Suppressor macrophage (primary cell): ENCODE results near the gene AJM1.

Source experiments
- DNase-seq, 4 experiments: peaks; one replicate each; pipeline ENCODE4 v3.0.0-alpha.2; 2020 to 2022

The AJM1 gene

GRCh38 chr9:136808075-136808805 lies 34.0 kb upstream of the AJM1 start:
- no peak for DNase-seq

- DNase-seq: peak; percentile 25 to 43 (median 33)
Measured at GRCh38 chr9:136808806-136809158, 33.5 kb upstream of the AJM1 start.

GRCh38 chr9:136814725-136815421 lies 27.4 kb upstream of the AJM1 start:
- DNase-seq: no peak

GRCh38 chr9:136815422-136815782 lies 26.9 kb upstream of the AJM1 start:
- no peak for DNase-seq

GRCh38 chr9:136820971-136821825 lies 21.1 kb upstream of the AJM1 start:
- peak; percentile 14 to 53 (median 50) for DNase-seq

- no peak for DNase-seq
Measured at GRCh38 chr9:136821826-136822544, 20.3 kb upstream of the AJM1 start.

GRCh38 chr9:136823136-136824046 lies 18.9 kb upstream of the AJM1 start:
- DNase-seq: no peak

- DNase-seq: no peak
Measured at GRCh38 chr9:136824496-136825225, 17.6 kb upstream of the AJM1 start.

GRCh38 chr9:136825295-136826187 lies 16.7 kb upstream of the AJM1 start:
- DNase-seq: no peak

GRCh38 chr9:136826188-136826541 lies 16.1 kb upstream of the AJM1 start:
- DNase-seq: no peak

GRCh38 chr9:136826703-136827582 lies 15.3 kb upstream of the AJM1 start:
- DNase-seq: no peak

- no peak for DNase-seq
Measured at GRCh38 chr9:136827794-136828473, 14.3 kb upstream of the AJM1 start.

- DNase-seq: no peak
Measured at GRCh38 chr9:136828474-136829140, 13.7 kb upstream of the AJM1 start.

- no peak for DNase-seq
Measured at GRCh38 chr9:136829412-136829811, 12.9 kb upstream of the AJM1 start.

GRCh38 chr9:136829981-136830885 lies 12.0 kb upstream of the AJM1 start:
- DNase-seq: no peak

- DNase-seq: no peak
Measured at GRCh38 chr9:136831002-136831719, 11.1 kb upstream of the AJM1 start.
